ENCODE measurements around the gene HLA-G.
"Not testable (repeated sequence)": the region's sequence is repeated elsewhere in the genome, so short reads cannot be mapped to it uniquely, and the experiment has no call there.

The HLA-G gene

DNA sequence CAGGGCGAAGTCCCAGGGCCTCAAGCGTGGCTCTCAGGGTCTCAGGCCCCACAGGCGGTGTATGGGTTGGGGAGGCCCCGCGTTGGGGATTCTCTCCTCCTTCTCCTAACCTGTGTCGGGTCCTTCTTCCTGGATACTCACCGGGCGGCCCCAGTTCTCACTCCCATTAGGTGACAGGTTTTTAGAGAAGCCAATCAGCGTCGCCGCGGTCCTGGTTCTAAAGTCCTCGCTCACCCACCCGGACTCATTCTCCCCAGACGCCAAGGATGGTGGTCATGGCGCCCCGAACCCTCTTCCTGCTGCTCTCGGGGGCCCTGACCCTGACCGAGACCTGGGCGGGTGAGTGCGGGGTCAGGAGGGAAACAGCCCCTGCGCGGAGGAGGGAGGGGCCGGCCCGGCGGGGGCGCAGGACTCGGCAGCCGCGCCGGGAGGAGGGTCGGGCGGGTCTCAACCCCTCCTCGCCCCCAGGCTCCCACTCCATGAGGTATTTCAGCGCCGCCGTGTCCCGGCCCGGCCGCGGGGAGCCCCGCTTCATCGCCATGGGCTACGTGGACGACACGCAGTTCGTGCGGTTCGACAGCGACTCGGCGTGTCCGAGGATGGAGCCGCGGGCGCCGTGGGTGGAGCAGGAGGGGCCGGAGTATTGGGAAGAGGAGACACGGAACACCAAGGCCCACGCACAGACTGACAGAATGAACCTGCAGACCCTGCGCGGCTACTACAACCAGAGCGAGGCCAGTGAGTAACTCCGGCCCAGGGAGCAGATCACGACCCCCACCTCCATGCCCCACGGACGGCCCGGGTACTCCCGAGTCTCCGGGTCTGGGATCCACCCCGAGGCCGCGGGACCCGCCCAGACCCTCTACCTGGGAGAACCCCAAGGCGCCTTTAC, at the start of gene HLA-G:
Gene HLA-G, plus strand, starts transcription at position 247 of the 892 bp plus-strand sequence. Its CDS starts 20 bp downstream, at position 267.
- peak; percentile 8 for DNase-seq

- not testable (repeated sequence) for DNase-seq
Measured at GRCh38 chr6:29780019-29780698, 47.5 kb upstream of the HLA-G start.

DNA sequence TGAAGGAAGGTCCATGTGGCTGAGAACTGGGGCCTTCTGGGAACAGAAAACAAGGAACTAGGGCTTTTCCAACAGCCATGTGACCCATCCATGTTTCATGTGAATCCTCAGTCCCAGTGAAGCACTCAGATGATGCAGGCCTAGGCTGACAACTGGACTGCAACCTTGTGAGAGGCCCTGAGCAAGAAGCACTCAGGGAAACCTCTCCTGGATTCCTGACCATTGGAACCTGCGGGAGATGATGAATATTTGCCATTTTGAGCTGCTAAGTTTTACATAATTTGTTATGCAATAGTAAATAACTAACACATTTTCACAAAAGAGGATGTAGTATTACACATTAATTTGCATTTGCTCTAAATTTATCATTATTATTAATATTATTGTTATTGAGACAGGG, 38.4 kb upstream of the HLA-G start:
- no peak for DNase-seq

GRCh38 chr6:29790626-29791025, 37.0 kb upstream of the HLA-G start:
- DNase-seq = no peak

GRCh38 chr6:29791162-29791561, 36.5 kb upstream of the HLA-G start:
- DNase-seq = no peak

DNA sequence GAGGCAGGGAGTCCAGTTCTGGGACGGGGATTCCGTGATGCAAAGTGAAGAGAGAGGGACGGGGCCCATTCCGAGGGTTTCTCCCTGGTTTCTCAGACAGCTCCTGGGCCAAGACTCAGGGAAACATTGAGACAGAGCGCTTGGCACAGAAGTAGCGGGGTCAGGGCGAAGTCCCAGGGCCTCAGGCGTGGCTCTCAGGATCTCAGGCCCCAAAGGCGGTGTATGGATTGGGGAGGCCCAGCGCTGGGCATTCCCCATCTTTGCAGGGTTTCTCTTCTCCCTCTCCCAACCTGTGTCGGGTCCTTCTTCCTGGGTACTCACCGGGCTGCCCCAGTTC, 35.9 kb upstream of the HLA-G start:
- DNase-seq = no peak

GRCh38 chr6:29792123-29793035, 35.2 kb upstream of the HLA-G start:
- DNase-seq = peak; percentile 16

DNA sequence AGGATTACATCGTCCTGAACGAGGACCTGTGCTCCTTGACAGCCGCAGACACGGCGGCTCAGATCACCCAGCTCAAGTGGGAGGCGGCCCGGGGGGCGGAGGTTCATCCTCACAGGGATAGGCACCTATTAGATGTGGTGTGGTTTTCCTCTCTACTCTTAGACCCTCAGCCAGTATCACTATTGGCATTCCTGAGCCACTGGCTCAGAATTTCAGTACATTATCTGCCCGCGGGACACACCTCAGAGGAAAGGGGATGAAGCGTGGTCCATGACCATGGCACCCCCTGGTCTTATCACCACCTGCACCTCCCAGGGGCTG, 34.6 kb upstream of the HLA-G start:
- no peak for DNase-seq

DNA sequence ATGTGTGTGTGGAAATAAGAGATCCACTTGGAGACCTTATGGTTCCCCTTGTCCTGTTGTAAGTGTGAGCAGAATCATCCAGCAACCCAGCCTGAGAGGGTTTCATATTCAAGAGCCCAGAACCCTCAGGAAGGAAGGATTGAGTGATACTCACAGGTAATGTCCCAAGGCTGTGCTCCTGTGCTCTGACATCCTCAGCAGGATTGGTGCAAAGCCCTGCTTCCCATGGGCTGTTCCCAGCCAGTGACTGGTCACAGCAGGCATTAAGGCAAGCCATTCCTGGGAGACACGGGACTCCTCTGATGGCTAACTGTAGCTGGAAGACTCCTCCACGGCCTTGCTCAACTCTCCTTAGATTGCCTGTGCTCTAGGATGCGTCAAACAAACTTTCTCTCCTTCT, 33.8 kb upstream of the HLA-G start:
- no peak for DNase-seq

DNA sequence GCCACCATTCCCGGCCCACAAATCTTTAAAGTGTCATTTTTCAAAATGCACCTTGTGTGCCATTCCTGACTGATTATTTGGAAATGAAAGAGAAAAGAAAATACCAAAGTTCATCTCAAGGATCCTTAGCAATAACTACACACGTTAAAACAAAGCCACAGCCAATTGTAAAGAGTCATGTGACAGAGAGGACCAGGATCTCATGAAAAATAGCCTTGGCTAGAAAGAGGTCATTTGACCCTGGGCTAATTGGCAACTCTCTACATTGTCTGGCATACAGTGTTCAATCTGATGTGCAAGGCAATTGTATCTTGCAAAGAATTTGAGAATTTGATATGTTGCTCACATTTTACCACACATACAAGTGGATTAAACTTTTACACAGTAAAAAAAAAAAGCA, 31.6 kb upstream of the HLA-G start:
- no peak for DNase-seq

GRCh38 chr6:29797135-29797534, 30.5 kb upstream of the HLA-G start:
- no peak for DNase-seq

DNA sequence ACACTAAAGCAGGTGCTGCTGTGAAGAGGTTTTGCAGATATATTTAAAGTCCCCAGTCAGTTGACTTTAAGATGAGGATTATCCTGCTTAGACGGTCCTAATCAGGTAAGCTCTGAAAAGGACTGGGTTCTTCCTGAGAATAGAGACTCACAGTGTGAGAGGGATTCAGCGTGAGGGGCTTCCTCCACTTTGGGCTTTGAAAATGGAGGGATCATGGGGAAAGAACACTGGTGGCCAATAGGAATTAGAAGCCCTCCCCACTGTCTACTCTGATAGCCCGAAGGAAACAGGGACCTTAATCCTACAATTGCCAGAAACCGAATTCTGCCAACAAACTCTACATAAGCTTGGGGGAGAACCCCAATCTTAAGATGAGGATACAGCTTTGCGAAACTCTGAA, 29.7 kb upstream of the HLA-G start:
- no peak for DNase-seq

GRCh38 chr6:29800254-29800653, 27.4 kb upstream of the HLA-G start:
- no peak for DNase-seq

- no peak for DNase-seq
Measured at GRCh38 chr6:29806387-29806786, 21.2 kb upstream of the HLA-G start.

- DNase-seq = no peak
Measured at GRCh38 chr6:29809249-29809648, 18.4 kb upstream of the HLA-G start.

- DNase-seq = no peak
Measured at GRCh38 chr6:29810371-29810770, 17.3 kb upstream of the HLA-G start.

DNA sequence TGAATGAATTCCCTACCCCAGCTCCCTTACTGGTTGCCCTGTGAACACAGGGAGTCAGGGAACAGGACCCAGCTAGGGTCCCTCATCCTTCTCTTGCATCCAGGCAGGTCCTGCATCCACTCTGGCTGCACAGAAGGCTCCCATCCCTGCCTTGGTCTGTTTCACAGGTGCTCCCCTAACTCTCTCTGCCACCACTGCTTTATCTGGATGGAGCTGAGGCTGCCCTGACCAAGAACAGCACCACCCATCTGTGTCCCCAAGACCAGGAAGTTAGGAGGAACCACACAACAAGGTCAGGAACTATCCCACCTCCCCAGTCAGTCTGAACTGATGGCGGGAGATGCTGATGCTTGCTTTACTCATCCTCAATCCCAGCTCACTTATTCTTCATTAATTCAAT, 16.2 kb upstream of the HLA-G start:
- no peak for DNase-seq

DNA sequence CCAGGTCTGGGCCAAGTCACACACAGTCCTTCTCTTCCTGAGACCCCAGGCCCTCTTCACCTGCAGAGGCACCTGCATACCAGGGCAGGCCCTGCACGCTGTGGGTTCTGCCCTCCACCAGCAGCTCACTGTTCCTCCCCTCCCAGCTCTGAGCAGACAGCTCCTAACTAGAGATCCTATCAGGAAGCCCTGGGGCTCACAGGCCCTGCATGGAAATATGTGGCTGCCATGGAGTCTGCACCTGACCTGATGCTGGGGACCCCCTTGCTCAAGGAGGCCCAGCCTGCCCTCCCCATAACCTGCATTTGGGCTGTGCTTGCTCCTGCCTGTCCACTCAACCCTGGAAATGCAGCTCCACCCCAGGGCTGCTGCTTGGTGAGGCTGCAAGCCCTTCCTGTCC, 14.6 kb upstream of the HLA-G start:
- no peak for DNase-seq

DNA sequence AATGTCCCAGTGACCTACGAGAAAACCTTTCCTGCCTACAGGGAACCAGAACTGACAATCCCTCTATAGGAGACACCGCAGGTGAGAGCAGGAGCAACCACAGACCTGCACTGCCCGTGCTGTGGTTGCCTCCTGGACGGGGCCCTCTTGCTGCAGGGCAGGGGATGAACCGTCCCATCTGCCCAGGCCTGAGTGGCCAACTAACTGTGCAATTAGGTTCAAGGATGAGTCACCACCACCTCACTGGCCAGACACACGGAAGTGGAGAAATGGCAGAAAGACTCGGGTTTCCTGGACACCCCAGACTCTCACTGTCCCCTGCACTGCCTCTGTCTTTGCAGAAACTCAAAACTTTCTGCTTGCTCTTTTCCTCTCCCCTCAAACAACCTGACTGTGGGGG, 13.8 kb upstream of the HLA-G start:
- DNase-seq = peak; percentile 10

DNA sequence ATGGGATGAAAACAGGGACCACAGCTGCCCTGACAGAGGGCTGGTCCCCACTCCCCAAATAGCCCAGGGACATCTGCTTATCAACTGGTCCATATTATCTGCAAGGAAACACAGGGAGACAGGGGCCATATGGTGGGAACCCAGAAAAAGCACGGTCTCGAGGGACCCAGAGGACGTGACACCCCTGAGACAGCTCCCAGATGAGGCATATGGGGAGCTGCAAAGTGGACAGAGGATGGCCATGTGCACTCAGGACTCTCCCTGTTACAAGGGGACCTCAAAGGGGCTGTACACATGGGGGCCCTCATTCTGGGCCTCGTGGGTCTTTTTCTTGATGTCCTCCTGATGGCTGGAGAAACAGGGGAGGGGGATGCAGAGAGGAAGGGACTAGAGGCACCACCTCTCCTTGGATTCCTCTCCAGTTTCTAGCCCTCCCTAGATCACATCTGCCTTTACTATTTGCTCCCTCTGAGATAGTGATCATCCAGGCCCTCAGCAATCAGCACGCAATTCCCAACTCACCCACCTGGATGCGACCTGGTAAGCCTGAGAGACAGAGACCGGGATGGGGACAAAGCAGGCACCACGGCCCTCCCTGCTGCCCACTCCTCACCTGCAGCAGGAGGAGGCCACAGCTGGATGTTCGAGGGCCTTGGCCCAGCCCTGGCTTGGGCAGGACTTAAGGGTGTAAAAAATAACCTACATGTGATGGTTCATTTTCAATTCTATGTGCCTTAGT, 13.1 kb upstream of the HLA-G start:
- no peak for DNase-seq

DNA sequence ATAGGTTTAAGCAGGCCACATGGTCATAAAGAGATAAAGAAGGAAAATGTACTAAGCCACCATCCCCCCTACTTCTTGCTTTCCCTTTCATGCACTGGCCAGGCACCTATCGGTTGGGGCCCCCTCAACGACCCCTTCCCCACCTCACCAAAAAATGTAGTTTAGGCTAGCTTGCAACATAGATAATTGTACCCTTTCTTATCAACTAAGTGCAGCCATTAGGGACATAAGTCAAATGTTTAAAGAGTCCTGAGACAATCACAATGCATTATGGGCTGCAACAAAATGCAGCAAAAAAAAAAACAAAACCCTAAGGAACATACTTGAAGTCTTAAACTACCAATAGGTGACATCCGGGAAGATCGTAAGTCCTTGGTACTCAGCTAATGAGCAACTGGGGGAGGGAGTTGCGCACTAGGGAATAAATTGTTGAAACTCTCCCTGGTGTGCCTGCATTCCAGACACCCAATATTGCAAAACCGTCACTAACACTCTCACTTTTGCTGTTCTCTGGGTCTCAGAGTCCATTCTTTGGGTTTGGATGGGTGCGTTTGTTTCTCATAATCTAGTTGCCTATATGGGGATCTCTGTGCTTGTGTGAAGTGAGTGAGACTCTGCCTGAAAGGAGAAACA, 12.4 kb upstream of the HLA-G start:
- DNase-seq = no peak

DNA sequence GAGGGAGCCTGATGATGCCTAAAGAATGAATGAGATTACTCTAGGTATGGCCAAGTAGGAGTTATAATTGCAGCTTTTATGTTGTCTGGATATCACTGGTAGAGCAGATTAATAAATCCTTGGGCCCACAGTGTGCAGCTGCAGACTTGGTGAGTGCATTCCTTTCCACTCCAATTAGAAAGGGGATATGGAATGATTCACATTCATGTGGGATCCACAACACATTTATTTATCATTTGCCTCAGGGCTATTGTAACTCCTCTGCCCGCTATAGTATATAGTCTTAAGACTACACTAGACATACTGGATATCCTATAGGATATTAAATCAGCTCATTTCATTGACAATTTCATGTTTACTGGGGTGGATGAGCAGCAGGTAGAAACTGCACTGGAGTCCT, 11.6 kb upstream of the HLA-G start:
- DNase-seq = no peak

Data from NCI-H146 (cell line).